Measurements from ENCODE around the gene GOLGA8B. TPM values are rescaled to one million over a fixed set of nuclear protein-coding genes. Genes with fewer than 3 reads are reported as not detected.
"Not testable (repeated sequence)": the region's sequence is repeated elsewhere in the genome, so short reads cannot be mapped to it uniquely, and the experiment has no call there.

GOLGA8B gene
- total RNA-seq, 1 donor from 2014 or later = 45.2 TPM

- DNase-seq (ENCODE audit: low read depth) = no peak
- H3K4me3 ChIP-seq (ENCODE audit: low read depth, low read length) = no peak overlapping the region
- no peaks in the 10 kb centered on the region for H3K27me3 ChIP-seq (ENCODE audit: control insufficient read depth, insufficient read depth, low read length)
- TF ChIP-seq CTCF (IDR thresholded peaks at IDR 0.05; ENCODE audit: insufficient read depth, low read length, poor library complexity, severe bottlenecking) = no peak
- no peaks in the 10 kb centered on the region for H3K36me3 ChIP-seq (ENCODE audit: control insufficient read depth, insufficient read depth, low read length)
Measured at GRCh38 chr15:34581043-34581365, 2.4 kb downstream of the GOLGA8B start.

GRCh38 chr15:34580251-34581042 is 3.0 kb downstream of the GOLGA8B start:
- DNase-seq (ENCODE audit: low read depth); H3K27me3 ChIP-seq (ENCODE audit: control insufficient read depth, insufficient read depth, low read length): not testable (repeated sequence)

GRCh38 chr15:34578283-34578674 is 5.2 kb downstream of the GOLGA8B start:
- Histone ChIP-seq H3K27me3 (ENCODE audit: control insufficient read depth, insufficient read depth, low read length) (no peaks in the 10 kb centered on the region), H3K36me3 (ENCODE audit: control insufficient read depth, insufficient read depth, low read length) (no peaks in the 10 kb centered on the region), H3K4me3 (ENCODE audit: low read depth, low read length) (no peak overlapping the region)
- DNase-seq (ENCODE audit: low read depth) = no peak
- TF ChIP-seq CTCF (IDR thresholded peaks at IDR 0.05; ENCODE audit: insufficient read depth, low read length, poor library complexity, severe bottlenecking) = no peak

More at GRCh38 chr15:34580251-34581042, 3.0 kb downstream of the GOLGA8B start:
- H3K36me3 ChIP-seq (ENCODE audit: control insufficient read depth, insufficient read depth, low read length); H3K4me3 ChIP-seq (ENCODE audit: low read depth, low read length): not testable (repeated sequence)

- DNase-seq (ENCODE audit: low read depth); H3K4me3 ChIP-seq (ENCODE audit: low read depth, low read length); H3K36me3 ChIP-seq (ENCODE audit: control insufficient read depth, insufficient read depth, low read length); H3K27me3 ChIP-seq (ENCODE audit: control insufficient read depth, insufficient read depth, low read length): not testable (repeated sequence)
Measured at GRCh38 chr15:34577658-34578282, 5.7 kb downstream of the GOLGA8B start.

- not testable (repeated sequence) for DNase-seq (ENCODE audit: low read depth); H3K4me3 ChIP-seq (ENCODE audit: low read depth, low read length); H3K36me3 ChIP-seq (ENCODE audit: control insufficient read depth, insufficient read depth, low read length); H3K27me3 ChIP-seq (ENCODE audit: control insufficient read depth, insufficient read depth, low read length)
Measured at GRCh38 chr15:34575035-34575434, 8.4 kb downstream of the GOLGA8B start.

GRCh38 chr15:34572921-34573320 is 10.5 kb downstream of the GOLGA8B start:
- H3K4me3 ChIP-seq (ENCODE audit: low read depth, low read length); H3K36me3 ChIP-seq (ENCODE audit: control insufficient read depth, insufficient read depth, low read length); H3K27me3 ChIP-seq (ENCODE audit: control insufficient read depth, insufficient read depth, low read length); DNase-seq (ENCODE audit: low read depth): not testable (repeated sequence)

GRCh38 chr15:34572019-34572641 is 11.3 kb downstream of the GOLGA8B start:
- DNase-seq (ENCODE audit: low read depth); H3K27me3 ChIP-seq (ENCODE audit: control insufficient read depth, insufficient read depth, low read length); H3K36me3 ChIP-seq (ENCODE audit: control insufficient read depth, insufficient read depth, low read length); H3K4me3 ChIP-seq (ENCODE audit: low read depth, low read length): not testable (repeated sequence)

- H3K4me3 ChIP-seq (ENCODE audit: low read depth, low read length); DNase-seq (ENCODE audit: low read depth); H3K36me3 ChIP-seq (ENCODE audit: control insufficient read depth, insufficient read depth, low read length); H3K27me3 ChIP-seq (ENCODE audit: control insufficient read depth, insufficient read depth, low read length): not testable (repeated sequence)
Measured at GRCh38 chr15:34569670-34570396, 13.6 kb downstream of the GOLGA8B start.

- H3K36me3 ChIP-seq (ENCODE audit: control insufficient read depth, insufficient read depth, low read length); DNase-seq (ENCODE audit: low read depth); H3K27me3 ChIP-seq (ENCODE audit: control insufficient read depth, insufficient read depth, low read length); H3K4me3 ChIP-seq (ENCODE audit: low read depth, low read length): not testable (repeated sequence)
Measured at GRCh38 chr15:34567174-34567573, 16.3 kb downstream of the GOLGA8B start.

GRCh38 chr15:34564711-34565110 is 18.7 kb downstream of the GOLGA8B start:
- H3K4me3 ChIP-seq (ENCODE audit: low read depth, low read length); DNase-seq (ENCODE audit: low read depth): not testable (repeated sequence)

GRCh38 chr15:34560814-34561213 is 22.6 kb downstream of the GOLGA8B start:
- DNase-seq (ENCODE audit: low read depth); H3K27me3 ChIP-seq (ENCODE audit: control insufficient read depth, insufficient read depth, low read length); H3K36me3 ChIP-seq (ENCODE audit: control insufficient read depth, insufficient read depth, low read length); H3K4me3 ChIP-seq (ENCODE audit: low read depth, low read length): not testable (repeated sequence)

More at GRCh38 chr15:34564711-34565110, 18.7 kb downstream of the GOLGA8B start:
- not testable (repeated sequence) for H3K27me3 ChIP-seq (ENCODE audit: control insufficient read depth, insufficient read depth, low read length); H3K36me3 ChIP-seq (ENCODE audit: control insufficient read depth, insufficient read depth, low read length)

GRCh38 chr15:34559764-34560163 is 23.7 kb downstream of the GOLGA8B start:
- not testable (repeated sequence) for DNase-seq (ENCODE audit: low read depth); H3K27me3 ChIP-seq (ENCODE audit: control insufficient read depth, insufficient read depth, low read length); H3K36me3 ChIP-seq (ENCODE audit: control insufficient read depth, insufficient read depth, low read length); H3K4me3 ChIP-seq (ENCODE audit: low read depth, low read length)
